ENCODE results near the gene SPINT2.
A peak's percentile ranks its signal among the peaks of the same experiment; 100 is the strongest.

SPINT2 gene

DNA sequence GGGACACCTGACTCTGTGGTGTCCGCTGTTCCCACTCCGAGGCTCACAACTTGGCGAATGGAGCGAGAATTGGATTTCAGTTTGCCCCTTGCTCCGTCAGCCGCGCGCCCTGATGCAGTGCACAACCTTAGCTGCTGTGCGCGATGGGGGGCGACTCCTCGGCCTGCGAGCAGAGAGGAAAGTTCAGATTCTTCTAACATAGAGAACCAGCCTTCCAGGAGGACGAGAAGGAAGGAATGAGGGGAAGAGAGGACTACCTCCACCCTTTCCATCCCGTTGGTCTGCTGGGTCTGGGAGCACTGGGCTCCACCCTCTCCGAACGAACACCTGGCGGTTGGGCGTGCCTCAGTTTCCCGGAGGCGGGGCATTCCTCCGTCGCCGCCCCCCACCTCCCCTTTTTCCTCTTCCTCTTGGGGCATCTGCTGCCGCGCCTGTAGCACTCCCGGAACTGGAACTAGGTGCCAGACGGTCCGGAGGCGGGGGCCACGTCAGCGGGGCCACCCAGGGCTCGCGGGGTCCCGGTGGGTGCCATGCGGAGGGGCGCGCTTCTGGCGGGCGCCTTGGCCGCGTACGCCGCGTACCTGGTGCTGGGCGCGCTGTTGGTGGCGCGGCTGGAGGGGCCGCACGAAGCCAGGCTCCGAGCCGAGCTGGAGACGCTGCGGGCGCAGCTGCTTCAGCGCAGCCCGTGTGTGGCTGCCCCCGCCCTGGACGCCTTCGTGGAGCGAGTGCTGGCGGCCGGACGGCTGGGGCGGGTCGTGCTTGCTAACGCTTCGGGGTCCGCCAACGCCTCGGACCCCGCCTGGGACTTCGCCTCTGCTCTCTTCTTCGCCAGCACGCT lies 55.3 kb downstream of the SPINT2 start, which contains the start of gene KCNK6:
KCNK6 (plus strand) TSS at position 425 of the 838 bp plus-strand sequence; CDS start at position 531, 106 bp downstream.
- no peak for TF ChIP-seq CTCF (conservative IDR thresholded peaks at IDR 0.05; ENCODE audit: control insufficient read depth, insufficient read depth, low read depth, low read length)
- peak; percentile 7 for DNase-seq (ENCODE audit: low read depth)
- H3K4me3 ChIP-seq (ENCODE audit: control insufficient read depth, low read depth, low read length), result peak within 1 kb of the TSS; percentile 56

DNA sequence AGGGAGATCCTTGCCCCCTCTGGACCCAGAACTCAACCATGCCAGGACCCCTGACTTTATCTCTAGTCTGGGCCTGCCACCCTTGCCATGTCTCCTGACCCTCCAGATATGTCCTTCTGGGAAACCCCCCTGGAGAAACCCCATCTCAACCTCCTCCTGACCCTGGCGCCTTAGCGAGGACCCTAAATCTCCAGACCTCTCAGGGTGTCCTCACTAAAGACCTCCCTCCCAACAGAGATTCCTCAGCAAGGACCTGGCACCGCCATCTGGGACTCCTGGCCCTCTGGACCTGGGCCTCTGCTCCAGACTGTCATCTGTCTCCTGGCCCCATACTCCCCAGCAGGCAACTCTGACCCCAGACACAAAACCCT lies 56.6 kb downstream of the SPINT2 start:
- no peak for TF ChIP-seq CTCF (conservative IDR thresholded peaks at IDR 0.05; ENCODE audit: control insufficient read depth, insufficient read depth, low read depth, low read length)
- H3K4me3 ChIP-seq (ENCODE audit: control insufficient read depth, low read depth, low read length), result peak overlapping the region; percentile 56
- DNase-seq (ENCODE audit: low read depth), result no peak

GRCh38 chr19:38321646-38322196 lies 57.3 kb downstream of the SPINT2 start:
- DNase-seq (ENCODE audit: low read depth), result peak; percentile 34
- no peak overlapping the region for H3K4me3 ChIP-seq (ENCODE audit: control insufficient read depth, low read depth, low read length)
- no peak for TF ChIP-seq CTCF (conservative IDR thresholded peaks at IDR 0.05; ENCODE audit: control insufficient read depth, insufficient read depth, low read depth, low read length)

DNA sequence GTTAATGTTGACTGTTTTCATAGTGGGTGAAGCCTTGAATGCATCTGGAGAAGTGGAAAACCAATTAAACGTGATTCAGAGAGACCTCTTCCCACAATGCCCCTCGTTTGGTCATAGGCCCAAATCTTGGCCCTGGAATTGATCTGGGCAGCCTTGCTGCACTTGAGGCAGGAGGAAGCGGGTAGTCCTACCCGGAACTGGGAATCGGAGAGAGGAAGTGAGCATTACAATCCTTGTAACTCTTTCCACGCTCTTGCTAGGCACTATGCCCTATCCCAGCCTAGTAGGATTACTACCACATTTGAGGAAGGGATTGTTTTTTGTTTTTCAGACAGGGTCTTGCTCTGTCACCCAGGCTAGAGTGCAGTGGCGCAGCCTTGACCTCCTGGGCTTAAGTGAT lies 58.9 kb downstream of the SPINT2 start:
- no peak overlapping the region for H3K4me3 ChIP-seq (ENCODE audit: control insufficient read depth, low read depth, low read length)
- TF ChIP-seq CTCF (conservative IDR thresholded peaks at IDR 0.05; ENCODE audit: control insufficient read depth, insufficient read depth, low read depth, low read length), result no peak
- no peak for DNase-seq (ENCODE audit: low read depth)

DNA sequence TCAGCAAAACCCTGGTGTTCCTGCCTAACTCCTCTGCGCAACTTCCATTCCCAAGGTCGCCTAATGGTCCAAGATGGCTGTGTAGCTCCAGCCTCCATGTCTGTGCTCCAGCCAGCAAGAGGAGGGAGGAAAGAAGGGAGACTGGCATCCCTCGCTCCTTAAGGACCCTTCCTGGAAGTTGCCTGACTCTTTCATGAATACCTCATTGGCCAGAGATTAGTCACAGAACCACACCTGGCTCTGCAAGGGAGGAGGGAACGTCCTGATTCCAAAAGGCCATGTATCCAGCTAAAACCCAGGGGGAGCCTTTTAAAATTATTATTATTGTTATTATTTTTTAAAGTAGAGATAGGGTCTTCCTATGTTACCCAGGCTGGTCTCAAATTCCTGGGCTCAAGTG lies 60.1 kb downstream of the SPINT2 start:
- TF ChIP-seq CTCF (conservative IDR thresholded peaks at IDR 0.05; ENCODE audit: control insufficient read depth, insufficient read depth, low read depth, low read length), result no peak
- H3K4me3 ChIP-seq (ENCODE audit: control insufficient read depth, low read depth, low read length), result no peak overlapping the region
- no peak for DNase-seq (ENCODE audit: low read depth)

- DNase-seq (ENCODE audit: low read depth), result no peak
- no peak for TF ChIP-seq CTCF (conservative IDR thresholded peaks at IDR 0.05; ENCODE audit: control insufficient read depth, insufficient read depth, low read depth, low read length)
- no peak overlapping the region for H3K4me3 ChIP-seq (ENCODE audit: control insufficient read depth, low read depth, low read length)
Measured at GRCh38 chr19:38326591-38326990, 62.2 kb downstream of the SPINT2 start.
